Gastrocnemius medialis (tissue), 4 donors: ENCODE data around the gene AGXT. TPM values are rescaled to one million over a fixed set of nuclear protein-coding genes. Genes with fewer than 3 reads are reported as not detected.

Experiments
- ATAC-seq, 2 donors: fragments of 150-250 bp; one replicate each; pipeline ENCODE4 v1.9.1; 2016
- DNase-seq, 2 donors: peaks; one replicate each; pipeline ENCODE4 v3.0.0-alpha.2; 2019
- H3K27ac ChIP-seq, 4 donors: fragments of 200-600 bp; sonication (generic); 1 replicate in 1 of 4; 2 replicates in 3 of 4; pipeline ENCODE4 v1.5.1; 2016 to 2018; ENCODE audit warnings: mild to moderate bottlenecking in 2 of 4, moderate library complexity in 1 of 4
- H3K27me3 ChIP-seq, 3 donors: fragments of 200-600 bp; sonication (generic) in 2 of 3; 1 replicate in 1 of 3; 2 replicates in 2 of 3; pipeline versions ENCODE4 v1.5.1 to v1.6.0; 2016 to 2019; ENCODE audit warnings: mild to moderate bottlenecking in 1 of 3, moderate library complexity in 1 of 3
- H3K36me3 ChIP-seq, 2 donors: fragments of 200-600 bp; sonication (generic) in 1 of 2; one replicate each; pipeline ENCODE4 v1.5.1; 2017 to 2018
- H3K4me1 ChIP-seq, 2 donors: fragments of 200-600 bp; sonication (generic) in 1 of 2; one replicate each; pipeline ENCODE4 v1.5.1; 2016 to 2017; ENCODE audit warnings: mild to moderate bottlenecking in 2 of 2
- H3K4me3 ChIP-seq, 4 donors: fragments of 200-600 bp; sonication (generic) in 3 of 4; 1 replicate in 1 of 4; 2 replicates in 3 of 4; pipeline ENCODE4 v1.5.1; 2016 to 2019; ENCODE audit warnings: mild to moderate bottlenecking in 2 of 4
- H3K9me3 ChIP-seq, 3 donors: fragments of 200-600 bp; sonication (generic) in 2 of 3; 1 replicate in 1 of 3; 2 replicates in 2 of 3; pipeline ENCODE4 v1.5.1; 2016 to 2019
- POLR2A ChIP-seq, 2 donors: fragments of 450-650 bp; IDR thresholded peaks; one replicate each; pipeline ENCODE4 v1.6.1; 2017; ENCODE audit warnings: antibody characterized with exemption in 2 of 2, mild to moderate bottlenecking in 2 of 2, moderate library complexity in 2 of 2
- in situ Hi-C, 4 donors: fragments of 200-750 bp; cut with MboI; loops; one replicate each; pipeline versions ENCODE4 v1.15.0 to v1.8.0; 2017; ENCODE audit warnings: low sequenced_read_pairs in 4 of 4
- intact Hi-C: fragments of 100-400 bp; cut with DNase I; formaldehyde crosslinking; loops from one replicate; pipeline ENCODE4 v1.15.1; 2023; ENCODE audit warnings: low total_unique reads
- total RNA-seq, 4 donors: library from RNA; depleted of rRNA; stranded (reverse); fragments of >200 nt; gene quantifications; one replicate each; pipeline versions ENCODE4 v1.1.0 to v1.2.3, GENCODE V29; 2016
- TF ChIP-seq, protein P1 (sequence below), 5 experiments: fragments of 450-650 bp in 3 of 5; fragments of 200-600 bp in 2 of 5; sonication (generic) in 2 of 5; IDR thresholded peaks in 4 of 5; conservative IDR thresholded peaks in 1 of 5; 1 replicate in 4 of 5; 2 replicates in 1 of 5; pipeline ENCODE4 v1.5.1; 2016 to 2019; ENCODE audit warnings: antibody characterized with exemption in 5 of 5, mild to moderate bottlenecking in 3 of 5, moderate library complexity in 3 of 5

The AGXT gene
- total RNA-seq, 4 donors from 2014 or later: 1.7 to 3.3 TPM; not detected in 2

DNA sequence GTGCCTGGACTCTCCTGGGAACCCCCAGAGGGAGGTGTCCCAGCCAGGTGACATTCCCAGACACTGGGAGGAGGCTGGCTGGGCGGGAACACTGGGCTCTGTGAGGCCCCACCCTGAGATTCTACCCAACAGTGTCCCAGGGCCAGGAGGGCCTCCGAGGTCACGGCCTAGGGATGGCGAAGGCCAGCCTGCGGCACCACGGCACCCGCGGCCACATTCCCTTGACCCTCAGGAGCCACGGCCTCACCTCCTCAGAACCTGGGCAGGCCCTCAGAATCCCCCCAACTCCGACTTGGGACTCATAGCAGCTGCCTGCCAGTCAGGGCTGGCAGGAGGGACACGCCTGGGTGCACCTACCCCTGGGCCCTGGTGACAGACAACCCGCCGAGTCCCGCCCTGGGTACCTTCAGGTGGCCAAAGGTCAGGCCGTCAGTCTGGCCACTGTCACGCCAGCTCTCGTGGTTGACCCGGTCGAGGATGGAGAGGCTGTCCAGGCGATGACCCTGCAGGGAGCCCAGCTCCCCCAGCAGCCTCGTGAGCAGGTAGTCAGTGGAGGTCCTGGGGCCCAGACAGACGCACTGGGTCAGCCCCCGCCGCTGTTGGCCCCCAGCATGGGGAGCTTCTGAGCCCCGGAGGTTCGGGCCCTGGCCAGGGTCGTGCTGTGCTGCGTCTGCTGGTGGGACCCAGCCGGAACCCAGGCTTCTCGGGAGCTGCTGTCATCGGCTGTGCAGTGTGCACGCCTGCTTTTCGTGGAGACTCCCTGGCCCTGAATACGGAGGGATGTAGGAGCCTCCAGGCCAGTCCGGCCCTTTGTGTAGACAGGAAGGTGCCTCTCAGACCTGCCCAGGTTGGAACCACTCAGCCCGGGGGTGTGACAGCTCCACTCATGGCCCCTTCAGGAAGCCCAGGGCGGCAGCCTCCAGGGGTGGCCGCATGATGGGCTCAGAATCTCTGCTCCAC, 21.3 kb downstream of the AGXT start:
- no peaks in the 10 kb centered on the region for H3K9me3 ChIP-seq
- H3K4me3 ChIP-seq: no peak overlapping the region
- no peaks in the 10 kb centered on the region for H3K36me3 ChIP-seq
- DNase-seq (no peak), ATAC-seq (no peak)
- H3K4me1 ChIP-seq: no peaks in the 10 kb centered on the region
- intact Hi-C loops: no loop called here
- TF ChIP-seq POLR2A (IDR thresholded peaks at IDR 0.05): no peak
- TF ChIP-seq, protein P1, sequence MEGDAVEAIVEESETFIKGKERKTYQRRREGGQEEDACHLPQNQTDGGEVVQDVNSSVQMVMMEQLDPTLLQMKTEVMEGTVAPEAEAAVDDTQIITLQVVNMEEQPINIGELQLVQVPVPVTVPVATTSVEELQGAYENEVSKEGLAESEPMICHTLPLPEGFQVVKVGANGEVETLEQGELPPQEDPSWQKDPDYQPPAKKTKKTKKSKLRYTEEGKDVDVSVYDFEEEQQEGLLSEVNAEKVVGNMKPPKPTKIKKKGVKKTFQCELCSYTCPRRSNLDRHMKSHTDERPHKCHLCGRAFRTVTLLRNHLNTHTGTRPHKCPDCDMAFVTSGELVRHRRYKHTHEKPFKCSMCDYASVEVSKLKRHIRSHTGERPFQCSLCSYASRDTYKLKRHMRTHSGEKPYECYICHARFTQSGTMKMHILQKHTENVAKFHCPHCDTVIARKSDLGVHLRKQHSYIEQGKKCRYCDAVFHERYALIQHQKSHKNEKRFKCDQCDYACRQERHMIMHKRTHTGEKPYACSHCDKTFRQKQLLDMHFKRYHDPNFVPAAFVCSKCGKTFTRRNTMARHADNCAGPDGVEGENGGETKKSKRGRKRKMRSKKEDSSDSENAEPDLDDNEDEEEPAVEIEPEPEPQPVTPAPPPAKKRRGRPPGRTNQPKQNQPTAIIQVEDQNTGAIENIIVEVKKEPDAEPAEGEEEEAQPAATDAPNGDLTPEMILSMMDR (IDR thresholded peaks at IDR 0.05 in 4 of 5, conservative IDR thresholded peaks at IDR 0.05 in 1 of 5): no peak
- H3K27me3 ChIP-seq: no peaks in the 10 kb centered on the region
- in situ Hi-C loops: no loop called here
- H3K27ac ChIP-seq: no peak overlapping the region

DNA sequence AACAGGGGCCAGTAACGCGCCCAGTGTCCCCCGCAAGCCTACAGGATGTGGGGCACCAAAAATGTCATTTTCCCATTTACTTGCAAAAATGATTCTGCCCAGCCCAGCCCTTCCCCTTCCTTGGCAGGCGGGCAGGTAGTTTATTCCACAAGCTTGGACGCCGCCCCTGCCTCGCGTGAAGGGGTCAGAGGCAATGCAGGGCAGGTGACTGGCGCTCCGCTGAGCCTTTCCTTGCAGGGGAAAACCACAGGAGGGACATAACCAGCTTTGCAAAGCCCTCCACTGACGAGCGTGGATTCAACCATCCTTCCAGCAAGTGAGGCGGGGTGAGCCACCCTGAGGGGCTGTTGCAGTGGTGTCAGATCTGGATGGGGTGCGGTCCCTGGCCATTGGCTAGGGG, 22.1 kb downstream of the AGXT start:
- Histone ChIP-seq H3K36me3 (no peaks in the 10 kb centered on the region), H3K9me3 (no peaks in the 10 kb centered on the region), H3K27me3 (no peaks in the 10 kb centered on the region), H3K4me3 (no peak overlapping the region), H3K27ac (no peak overlapping the region), H3K4me1 (no peaks in the 10 kb centered on the region)
- ATAC-seq (no peak), DNase-seq (no peak)
- no peak for TF ChIP-seq POLR2A (IDR thresholded peaks at IDR 0.05)
- TF ChIP-seq, protein P1 (IDR thresholded peaks at IDR 0.05 in 4 of 5, conservative IDR thresholded peaks at IDR 0.05 in 1 of 5): no peak
- intact Hi-C loops: no loop called here
- in situ Hi-C loops: no loop called here

DNA sequence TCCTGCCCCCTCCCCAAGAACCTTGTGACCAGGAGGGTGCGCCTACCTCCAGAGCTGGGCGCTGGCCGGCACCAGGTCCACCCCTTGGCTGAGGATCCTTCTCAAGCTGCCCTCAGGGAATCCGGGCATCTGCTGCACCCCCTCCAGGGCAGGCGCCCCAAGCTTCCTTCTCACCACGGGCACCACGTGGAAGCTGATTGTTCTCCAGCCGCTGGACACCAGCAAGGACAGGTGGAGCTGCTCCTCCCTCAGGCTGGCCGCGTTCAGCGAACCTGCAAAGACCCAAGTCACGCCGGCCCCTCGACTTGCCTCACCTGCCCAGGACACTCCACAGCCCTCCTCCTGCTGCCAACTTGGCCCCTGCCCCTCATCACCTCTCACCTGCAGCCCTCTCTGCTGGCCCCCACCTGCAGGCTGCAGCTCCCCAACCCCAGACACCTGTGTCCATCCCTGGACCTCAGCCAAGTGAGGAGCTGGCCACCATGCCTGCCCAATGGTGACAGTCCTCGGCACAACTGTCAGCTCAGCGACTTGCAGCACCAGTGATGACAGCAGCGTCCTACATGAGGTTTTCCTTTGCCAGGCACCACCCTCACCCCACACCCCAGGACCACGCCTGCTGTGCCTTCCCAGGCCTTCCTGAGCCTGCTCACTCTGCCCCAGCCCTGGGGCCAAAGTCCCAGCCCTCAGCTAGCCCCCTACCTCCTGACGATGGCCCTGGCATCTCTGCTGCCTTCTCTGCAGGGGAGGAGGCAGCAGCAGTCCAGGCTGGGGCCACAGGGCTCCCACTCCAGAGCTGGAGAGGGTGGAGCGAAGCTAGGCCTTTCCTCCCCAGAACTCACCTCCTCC, 23.1 kb downstream of the AGXT start:
- Histone ChIP-seq H3K36me3 (no peaks in the 10 kb centered on the region), H3K27me3 (no peaks in the 10 kb centered on the region), H3K4me3 (no peak overlapping the region), H3K9me3 (no peaks in the 10 kb centered on the region), H3K4me1 (no peaks in the 10 kb centered on the region), H3K27ac (no peak overlapping the region)
- intact Hi-C loops (no loop called here), in situ Hi-C loops (no loop called here)
- no peak for TF ChIP-seq POLR2A (IDR thresholded peaks at IDR 0.05)
- TF ChIP-seq, protein P1 (IDR thresholded peaks at IDR 0.05 in 4 of 5, conservative IDR thresholded peaks at IDR 0.05 in 1 of 5): no peak
- ATAC-seq (no peak), DNase-seq (no peak)

DNA sequence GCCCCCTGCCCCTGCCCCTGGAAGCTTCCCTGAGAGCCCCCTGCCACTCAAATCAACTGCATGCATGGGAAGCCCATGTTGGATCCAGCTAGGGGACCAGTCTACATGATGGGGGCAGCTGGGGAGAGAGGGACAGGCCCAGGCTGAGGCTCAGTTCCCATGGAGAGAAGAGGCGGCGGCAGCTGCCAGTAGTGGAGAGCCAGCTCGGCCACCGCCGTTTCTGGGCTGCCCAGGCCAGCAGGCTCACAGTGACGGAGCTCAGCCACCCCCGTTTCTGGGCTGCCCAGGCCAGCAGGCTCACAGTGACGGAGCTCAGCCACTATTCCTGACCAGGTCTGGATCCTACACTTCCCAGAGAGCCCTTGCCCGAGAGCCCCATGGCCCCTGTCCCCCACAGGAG, 23.7 kb downstream of the AGXT start:
- no peaks in the 10 kb centered on the region for H3K36me3 ChIP-seq
- in situ Hi-C loops (no loop called here), intact Hi-C loops (no loop called here)
- no peak overlapping the region for H3K4me3 ChIP-seq
- no peak for TF ChIP-seq POLR2A (IDR thresholded peaks at IDR 0.05)
- TF ChIP-seq, protein P1 (IDR thresholded peaks at IDR 0.05 in 4 of 5, conservative IDR thresholded peaks at IDR 0.05 in 1 of 5): no peak
- H3K27ac ChIP-seq: no peak overlapping the region
- H3K9me3 ChIP-seq: no peaks in the 10 kb centered on the region
- H3K4me1 ChIP-seq: no peaks in the 10 kb centered on the region
- DNase-seq (no peak), ATAC-seq (no peak)
- no peaks in the 10 kb centered on the region for H3K27me3 ChIP-seq
